COLO668 (cell line): Measurements from ENCODE around the gene RBMS1.
"Not testable (repeated sequence)": the region's sequence is repeated elsewhere in the genome, so short reads cannot be mapped to it uniquely, and the experiment has no call there.

Source experiments
- DNase-seq: peaks from one replicate; lab custom pipeline; 2025; ENCODE audit not compliant: unreplicated experiment; lab: John Stamatoyannopoulos, UW

Gene RBMS1

DNA sequence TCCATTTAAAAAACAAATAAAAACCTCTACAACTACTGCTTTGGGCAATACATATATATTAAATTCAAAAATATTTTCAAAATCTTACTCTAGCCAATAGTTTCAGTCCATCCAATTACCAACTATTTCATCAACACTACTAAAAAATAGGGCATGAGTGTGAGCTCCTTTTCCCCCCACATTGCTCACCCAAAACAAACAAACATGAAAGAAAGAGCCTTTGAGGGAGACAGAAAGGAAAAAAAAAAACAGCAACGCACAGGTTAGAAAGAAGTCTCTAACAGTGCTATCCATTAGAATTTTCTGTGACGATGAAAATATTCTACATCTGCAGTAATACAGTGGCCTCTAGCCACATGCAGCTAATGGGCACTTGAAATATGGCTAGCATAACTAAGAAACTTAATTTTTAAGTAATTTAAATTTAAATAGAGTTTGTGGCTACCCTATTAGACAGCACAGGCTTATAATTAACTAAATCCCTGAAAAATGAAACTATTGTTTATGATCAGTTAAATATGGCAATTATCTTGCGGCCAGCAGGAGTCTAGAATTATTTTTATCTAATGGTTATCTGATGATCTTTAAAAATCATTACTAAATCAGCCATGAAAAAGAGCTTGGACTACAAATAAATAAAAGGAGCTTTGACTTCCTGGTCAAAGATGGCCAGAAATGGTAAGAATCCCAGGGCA, 59.2 kb downstream of the RBMS1 start:
- DNase-seq = no peak

DNA sequence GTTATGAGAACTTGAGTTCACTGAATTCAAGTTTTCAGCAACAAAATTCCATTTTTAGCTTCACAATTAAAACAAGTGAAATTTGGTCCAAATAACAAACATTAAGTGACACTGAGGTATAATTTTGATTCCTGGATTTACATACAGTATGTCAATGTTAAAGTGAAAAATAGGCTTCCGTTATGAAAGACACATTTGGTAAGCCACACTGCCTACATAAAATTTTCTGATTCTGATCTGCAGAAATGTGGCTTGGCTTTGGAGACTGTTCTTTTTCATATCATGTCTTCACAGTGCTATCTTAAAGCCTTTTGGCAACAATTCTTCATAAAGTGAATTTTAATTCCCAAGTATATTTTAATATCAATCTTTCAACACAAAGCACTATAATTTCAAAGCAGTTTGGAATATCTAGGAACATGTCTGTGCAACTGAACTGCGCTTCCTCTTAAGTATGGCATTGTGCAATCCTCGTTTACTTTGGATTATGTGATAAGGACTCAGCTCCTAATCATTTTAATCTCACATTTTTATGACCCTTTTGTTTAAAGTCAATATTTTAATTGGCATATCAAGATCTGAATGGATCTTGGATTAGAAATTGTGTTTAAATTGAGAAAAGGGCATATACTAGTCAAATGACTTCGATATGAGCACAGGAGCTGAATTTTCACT, 60.0 kb downstream of the RBMS1 start:
- DNase-seq = no peak

DNA sequence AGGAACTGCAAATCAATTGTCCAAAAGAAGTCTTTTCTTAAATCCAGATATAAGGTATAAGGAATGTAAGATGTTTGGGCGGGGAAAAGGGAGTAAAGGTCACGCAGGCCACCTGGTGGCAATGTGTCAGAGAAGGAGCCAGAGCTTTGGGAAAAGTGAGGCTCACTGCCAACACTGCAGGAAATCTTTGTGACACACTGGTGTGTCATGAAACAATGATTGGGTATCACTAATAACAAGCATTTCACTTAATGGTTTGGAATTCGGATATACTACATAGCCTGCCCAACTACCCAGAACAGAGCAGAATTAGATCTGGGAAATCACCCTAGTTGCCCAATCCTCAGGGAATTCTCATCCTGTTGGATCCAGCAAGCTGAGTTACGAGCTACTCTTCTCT, 61.0 kb downstream of the RBMS1 start:
- no peak for DNase-seq

DNA sequence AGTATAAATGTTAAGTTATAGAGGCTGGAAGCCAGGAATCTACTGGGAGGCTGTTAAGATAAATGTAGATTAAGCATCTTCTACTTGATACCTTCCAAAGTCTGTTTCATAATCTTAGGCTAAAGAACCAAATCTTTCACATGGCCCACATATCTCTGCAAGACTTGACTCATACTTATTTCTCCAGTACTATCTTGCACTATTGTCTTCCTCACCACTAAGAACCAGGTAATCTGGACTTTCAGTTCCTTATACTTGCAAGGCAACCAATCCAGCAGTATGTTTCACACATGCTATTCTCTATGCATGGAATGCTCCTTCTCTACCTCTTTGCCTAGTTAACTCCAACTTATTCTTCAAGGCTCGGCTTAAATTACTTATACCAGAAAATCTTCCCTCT, 62.2 kb downstream of the RBMS1 start:
- no peak for DNase-seq

DNA sequence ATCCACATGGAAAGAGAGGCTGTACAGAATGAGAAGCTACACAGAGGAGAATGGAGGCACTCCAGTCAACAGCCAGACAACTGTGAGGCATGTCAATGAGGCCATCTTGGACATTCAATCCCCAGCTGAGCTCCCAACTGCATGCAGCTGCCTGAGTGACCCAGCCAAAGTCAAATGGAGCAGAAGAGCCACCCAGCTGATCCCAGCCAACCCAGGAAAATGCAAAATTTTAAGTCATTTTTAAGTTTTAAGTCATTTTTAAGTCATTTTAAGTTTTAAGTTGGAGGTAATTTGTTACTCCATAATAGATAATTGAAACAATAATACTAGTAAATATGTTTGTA, 63.6 kb downstream of the RBMS1 start:
- DNase-seq = no peak

DNA sequence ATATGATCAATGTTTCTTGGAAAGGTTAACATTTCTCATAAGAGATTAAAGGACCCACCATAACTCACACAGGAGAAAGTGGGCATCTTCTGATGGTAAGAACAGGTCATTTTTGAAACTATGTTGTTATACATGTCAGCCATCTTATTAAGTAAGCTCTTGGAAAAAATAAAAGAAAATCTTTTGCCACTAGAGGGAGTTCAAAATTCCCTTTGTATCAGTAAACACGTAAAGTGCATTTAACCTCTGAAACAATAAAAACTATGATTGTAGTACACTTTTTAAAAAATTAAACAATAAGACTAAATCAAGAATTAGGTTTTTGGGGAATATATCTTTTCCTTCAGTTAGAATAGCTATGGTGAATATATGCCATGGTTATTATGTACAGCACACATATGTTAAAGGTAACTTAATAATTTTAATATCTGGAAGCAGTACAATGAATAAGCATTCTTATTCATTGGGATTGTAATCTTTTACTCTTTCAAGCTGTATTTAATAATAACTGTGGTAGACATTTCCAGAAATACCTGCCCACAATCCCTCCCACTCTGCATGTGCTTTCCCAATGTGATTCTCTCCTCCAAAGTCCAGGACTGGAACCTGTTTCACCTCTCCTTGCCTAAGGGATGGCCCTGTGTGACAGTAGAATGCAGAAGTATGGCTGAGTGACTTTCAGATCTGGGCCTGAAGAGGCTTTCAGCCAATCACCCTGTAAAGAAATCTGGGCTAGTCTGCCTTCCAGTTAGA, 64.2 kb downstream of the RBMS1 start:
- no peak for DNase-seq

DNA sequence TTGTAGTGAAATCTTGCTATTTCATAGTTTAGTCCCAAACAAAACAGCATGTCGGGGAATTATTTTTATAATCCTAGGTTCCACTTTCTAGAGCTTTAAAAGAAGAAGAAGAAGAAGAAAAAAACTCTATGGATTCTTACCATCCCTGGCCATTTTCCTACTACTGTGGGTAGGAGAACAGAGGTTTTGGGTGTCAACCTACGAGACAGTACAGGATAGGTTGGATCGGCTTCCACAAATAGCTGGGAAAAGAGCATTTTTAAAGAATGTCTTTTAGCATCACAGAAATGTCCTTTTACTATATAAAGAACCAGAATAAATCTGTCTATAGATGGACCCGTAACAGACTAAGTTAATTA, 65.2 kb downstream of the RBMS1 start:
- no peak for DNase-seq

DNA sequence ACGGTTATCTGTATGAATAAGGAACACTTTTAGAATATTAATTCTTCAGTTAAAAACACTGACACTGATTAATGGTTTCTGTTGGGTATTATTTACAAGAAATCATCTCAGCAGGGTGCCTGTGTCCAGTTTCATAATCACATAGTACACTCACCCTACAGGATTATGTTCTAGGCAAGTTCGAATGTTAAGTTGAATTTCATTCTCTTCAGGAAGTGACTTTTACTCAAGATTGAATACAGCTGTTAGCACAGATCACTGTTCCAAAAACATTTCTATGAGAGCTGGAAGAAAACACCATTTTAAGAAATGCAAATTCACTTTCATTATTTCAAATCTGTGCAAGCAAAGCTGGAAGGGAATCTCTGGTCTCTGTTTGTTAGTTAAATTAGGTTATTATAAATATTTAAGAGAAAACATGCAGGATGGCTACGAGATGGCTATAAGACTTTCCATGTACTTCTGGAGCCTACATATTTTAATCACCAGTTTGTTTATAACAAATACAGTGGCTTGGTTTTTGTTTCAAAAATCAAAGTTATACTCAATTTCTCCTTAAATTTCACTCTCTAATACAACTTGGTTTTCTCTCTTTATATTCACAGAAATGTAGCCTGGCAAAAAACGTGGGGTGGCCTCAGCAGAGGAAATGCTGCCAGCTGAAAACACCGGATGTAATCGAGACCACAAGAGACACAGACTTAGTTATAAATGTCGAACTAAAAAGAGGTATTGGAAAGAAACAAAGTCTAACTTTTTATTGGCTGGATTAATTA, 65.8 kb downstream of the RBMS1 start:
- DNase-seq = no peak

DNA sequence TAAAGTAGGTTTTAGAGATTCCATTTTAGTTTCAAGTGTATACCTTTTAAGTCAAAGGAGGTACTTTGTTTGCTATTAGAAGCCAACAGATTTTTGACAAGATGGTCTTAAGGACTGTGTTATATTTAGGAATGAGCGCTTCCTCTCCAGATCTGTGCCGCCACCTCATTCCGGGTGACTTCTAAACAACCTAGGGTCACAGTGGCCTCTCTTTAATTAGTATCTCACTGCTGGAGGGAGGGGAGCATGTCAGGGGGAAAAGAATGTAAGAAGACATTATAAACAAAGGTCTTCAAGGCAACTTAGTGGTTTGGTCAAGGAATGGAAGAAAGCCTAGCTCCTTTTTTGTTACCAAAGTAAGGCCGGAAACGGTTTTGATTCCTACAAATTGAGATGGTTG, 67.0 kb downstream of the RBMS1 start:
- no peak for DNase-seq

DNA sequence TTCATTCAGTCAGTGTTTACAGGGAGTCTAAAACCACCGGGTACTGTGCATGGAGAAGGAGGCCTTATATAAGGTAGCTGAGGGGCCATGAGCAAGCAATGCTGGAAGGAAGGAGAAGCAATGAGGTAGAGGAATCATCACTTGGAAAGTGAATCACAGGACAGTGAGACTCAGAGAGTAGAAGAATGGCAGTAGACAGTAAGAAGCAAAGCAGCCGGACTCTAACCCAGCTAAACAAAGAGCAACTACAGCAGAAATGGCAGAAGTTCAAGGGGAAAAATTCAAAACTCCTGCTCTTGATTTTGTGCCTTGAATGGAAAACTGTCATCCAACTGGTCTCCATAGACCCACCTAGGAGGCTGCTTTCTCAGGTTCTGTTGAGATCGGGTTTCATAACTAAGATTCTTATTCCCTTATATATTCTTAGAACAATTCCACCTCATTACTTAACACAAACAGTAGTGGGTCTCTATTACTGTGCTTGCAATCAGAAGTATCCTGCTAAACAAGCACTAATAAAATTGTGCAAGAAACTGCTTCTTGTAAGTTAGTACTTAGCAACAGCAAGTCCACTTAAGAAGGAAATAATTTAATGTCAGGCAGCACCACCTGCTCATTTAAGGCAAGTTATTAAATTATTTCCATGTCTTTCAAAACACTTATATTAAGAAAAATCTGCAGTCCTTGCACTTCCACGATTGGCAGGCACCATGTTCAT, 68.0 kb downstream of the RBMS1 start:
- no peak for DNase-seq

DNA sequence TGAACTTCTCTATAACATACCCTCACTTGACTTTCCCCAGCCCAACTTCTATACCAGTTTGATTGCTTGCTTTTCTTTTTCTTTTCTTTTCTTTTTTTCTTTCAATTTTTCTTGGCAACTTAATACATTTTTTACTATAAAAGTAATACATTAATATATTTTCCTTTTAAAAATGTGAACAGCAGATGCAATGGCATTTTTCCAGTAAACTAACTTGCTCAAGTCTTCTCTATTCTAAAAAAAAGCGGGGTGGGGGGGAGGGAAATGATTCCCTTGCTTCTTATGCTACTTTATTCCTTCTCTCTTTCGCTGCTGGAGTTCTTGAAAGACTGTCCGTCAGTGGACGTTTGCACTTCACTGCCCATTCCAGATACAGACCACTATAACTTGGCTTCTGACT, 70.5 kb downstream of the RBMS1 start:
- DNase-seq = no peak

DNA sequence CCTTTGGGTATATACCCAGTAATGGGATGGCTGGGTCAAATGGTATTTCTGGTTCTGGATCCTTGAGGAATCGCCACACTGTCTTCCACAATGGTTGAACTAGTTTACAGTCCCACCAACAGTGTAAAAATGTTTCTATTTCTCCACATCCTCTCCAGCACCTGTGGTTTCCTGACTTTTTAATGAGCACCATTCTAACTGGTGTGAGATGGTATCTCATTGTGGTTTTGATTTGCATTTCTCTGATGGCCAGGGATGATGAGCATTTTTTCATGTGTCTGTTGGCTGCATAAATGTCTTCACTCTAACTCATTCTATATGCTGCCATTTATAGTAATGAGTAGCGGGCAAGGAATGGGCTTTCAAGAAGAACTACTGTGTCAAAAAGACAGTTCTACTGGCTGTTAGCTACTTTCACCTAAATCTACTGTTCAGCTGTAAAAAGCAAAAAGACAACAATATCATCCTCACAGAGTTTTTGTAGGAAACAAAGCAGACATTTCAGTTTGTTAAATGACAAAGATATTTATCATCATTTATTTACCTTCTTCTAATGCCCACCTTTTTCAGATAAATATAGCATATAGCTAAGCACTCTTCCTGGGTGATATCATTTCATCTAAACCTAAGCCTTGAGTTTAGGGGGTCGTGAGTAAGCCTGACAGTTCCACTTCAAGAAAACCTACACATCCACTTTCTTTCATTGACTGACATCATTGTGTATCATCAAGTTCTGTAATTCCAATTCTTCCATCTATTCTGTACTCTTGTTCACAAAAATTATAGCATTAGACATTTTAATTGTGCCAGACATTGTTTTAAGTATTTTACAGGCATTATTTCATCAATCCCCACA, 71.7 kb downstream of the RBMS1 start:
- DNase-seq = not testable (repeated sequence)

DNA sequence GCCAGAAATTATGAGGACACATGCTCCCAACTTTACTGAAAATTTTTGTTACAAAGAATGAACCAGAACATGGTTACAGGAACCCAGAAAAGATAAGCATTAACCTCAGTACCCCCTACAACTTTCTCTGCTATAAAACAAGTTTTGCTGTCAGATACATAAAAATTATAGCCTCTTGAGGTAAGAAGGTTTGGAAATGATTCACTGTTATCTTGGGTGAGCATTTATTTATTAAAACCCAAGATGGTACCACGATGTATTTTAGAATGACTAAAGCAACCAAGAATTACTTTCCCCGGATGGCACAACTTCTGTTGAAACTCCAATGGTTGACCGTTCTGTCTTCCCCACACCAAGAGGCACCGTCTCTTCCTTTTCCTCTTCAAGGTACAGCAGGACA, 72.9 kb downstream of the RBMS1 start:
- DNase-seq = no peak

DNA sequence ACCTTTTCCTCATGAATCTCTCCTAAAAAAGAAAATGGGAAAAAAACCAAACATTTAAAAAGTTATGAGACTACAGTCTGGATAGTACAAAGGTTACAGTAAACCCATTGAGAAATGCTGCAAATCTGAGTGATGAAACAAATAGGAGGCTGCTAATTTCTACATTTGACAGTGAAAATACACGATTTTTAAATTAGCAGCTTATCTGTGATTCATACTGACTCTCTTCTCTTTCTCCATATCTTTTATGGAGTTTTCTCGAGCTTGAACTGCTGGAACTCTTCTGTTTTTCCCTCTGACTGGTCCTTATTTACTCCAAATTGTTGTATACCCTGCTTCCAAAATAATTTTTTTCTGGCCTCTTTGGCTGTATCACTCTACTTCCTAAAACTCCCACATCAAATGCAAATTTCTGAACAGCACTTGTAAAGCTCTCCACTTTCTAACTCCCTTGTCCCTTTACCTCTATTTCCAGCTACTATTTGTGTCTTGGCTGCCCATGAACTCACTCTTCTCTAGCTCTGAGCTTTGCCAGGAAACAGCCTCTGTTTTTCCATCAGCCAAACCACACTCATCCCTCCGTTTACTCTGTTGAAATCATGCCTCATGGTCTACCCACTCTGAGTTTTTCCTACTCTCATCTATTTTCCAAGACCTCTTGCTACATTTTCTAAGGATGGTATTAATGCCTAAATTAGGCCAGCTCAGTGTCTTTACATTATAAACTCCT, 73.7 kb downstream of the RBMS1 start:
- DNase-seq = no peak

DNA sequence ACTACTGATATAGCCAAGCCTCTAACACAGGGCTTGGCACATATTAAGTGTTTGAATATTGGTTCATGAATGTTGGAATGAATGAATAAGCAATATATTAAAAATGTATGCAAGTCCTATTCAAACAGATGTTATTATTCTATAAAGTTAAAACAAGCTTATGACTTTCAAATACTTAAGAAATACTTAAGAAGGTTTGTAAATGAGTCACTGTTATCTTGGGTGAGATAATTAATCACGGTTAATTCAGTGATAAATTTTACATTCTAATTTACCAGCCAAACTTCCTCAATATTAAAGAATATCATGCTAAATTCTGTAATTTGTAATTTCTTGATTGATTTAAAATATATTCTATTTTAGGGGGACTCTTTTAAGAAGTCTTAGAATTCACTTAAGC, 74.8 kb downstream of the RBMS1 start:
- no peak for DNase-seq

DNA sequence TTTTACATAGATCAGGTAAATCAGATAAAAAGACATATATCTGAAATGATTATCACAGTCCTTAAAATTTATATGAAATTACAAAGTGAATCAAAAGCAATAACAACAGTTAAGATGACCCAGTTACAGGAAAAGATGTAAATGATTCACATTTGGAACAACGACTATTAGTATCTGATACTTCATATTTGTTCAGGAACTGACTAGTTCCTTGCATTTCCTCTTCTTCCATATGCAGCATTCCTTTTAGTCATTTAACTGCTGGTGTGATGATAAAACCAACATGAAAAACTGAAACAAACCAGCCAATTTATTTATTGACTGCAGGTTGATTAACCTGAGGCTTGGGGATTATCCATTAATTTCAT, 75.2 kb downstream of the RBMS1 start:
- no peak for DNase-seq

DNA sequence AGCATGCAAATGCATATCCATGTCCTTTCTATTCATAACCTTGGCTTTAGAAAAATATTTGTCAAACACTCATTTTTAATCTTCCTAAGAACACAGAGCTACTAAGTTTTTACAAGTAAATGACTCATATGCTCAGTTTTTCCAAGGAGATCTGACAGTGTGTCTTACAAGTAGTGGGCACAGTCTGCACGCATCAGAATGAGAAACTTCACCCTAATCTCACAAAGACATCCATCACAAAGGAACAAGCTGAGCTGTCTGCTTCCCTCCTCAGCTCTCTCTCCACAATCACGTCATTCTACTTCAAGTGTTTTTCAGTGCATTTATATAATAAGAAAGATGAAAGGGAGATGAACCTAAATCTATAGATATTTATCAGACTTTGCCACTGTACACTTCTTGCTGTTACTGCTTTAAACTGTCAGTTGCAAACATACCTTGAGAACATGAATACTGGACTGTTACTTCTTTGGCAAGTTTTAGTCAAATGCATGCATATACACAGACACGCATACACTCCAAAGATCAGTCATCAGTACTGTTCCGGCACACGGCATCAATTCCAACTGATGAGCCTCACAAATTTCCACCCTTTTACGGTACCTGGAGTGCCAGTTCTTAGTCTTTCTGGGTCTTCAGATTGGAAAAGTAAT, 75.7 kb downstream of the RBMS1 start:
- DNase-seq = no peak

DNA sequence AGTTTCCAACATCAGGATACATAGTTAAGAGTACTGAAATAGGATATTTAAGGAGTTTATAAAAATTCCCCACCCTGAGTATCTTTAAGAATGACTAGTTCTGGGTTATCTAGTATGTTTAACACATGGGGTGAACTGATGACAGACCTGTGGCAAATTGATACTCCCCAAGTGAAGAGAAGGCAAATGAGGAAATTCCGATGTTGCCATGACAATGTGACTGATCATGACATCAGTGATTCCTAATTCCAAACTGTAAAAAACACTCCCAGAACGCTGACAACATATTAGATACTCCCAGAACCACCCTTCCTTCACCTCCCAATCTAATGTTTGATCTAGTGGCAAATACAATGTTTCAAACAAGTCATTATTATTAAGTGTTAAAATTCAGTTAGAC, 77.6 kb downstream of the RBMS1 start:
- DNase-seq = no peak

DNA sequence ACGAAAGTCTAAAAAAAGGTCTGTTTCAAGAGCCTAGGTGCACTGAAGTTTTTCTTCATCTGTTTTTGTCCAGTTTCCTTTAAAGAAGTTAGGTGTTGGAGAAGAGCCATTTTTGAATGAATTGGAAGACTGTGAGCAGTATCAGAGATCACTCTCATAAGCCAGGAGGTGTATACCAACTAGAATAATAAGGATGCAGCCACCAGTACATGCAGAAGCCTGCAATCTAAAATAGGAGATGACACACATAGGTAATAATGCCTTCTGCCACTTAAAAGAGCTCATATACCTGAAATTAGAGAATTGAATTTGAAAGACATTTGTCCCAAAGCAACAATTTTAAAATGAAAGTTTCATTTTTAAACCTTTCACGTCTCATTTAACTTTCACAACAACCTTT, 81.7 kb downstream of the RBMS1 start:
- DNase-seq = no peak
